PC-9 (cell line): ENCODE data around the gene CGGBP1. TPM values are rescaled to one million over a fixed set of nuclear protein-coding genes. Genes with fewer than 3 reads are reported as not detected.

Experiments used
- BruUV-seq: library from RNA; stranded (reverse); fragments of 400-500 nt; replicated peaks from 2 replicates; lab custom pipeline; 2021; lab: Mats Ljungman, UMichigan
- CTCF ChIA-PET: fragments of 300-600 bp; sonication (Branson Sonifier 250); formaldehyde crosslinking; loops from one replicate; lab custom pipeline; 2022; ENCODE audit warnings: antibody characterized with exemption; lab: Charles Lee
- POLR2A ChIA-PET: fragments of 300-600 bp; sonication (Branson Sonifier 250); formaldehyde crosslinking; loops from one replicate; lab custom pipeline; 2022; ENCODE audit warnings: antibody characterized with exemption; ENCODE audit not compliant: unreplicated experiment; lab: Charles Lee
- DNase-seq, 2 experiments: peaks; one replicate each; pipeline versions ENCODE4 v3.0.0 to v3.0.0-alpha.2; 2015 to 2022; ENCODE audit warnings: mixed read lengths in 1 of 2
- H2AFZ ChIP-seq: fragments of 200-600 bp; sonication (generic); 2 replicates; pipeline ENCODE4 v1.8.1; 2017; ENCODE audit warnings: antibody characterized with exemption
- H3F3A ChIP-seq: fragments of 200-600 bp; sonication (generic); 2 replicates; pipeline ENCODE4 v1.8.1; 2017; ENCODE audit warnings: antibody characterized with exemption, mild to moderate bottlenecking, low read depth; ENCODE audit not compliant: insufficient read depth
- H3K27ac ChIP-seq: fragments of 200-600 bp; sonication (generic); 2 replicates; pipeline ENCODE4 v1.6.1; 2016; ENCODE audit warnings: mixed run types
- H3K27me3 ChIP-seq: fragments of 200-600 bp; sonication (generic); 2 replicates; pipeline ENCODE4 v1.6.1; 2016; ENCODE audit warnings: low read depth, mixed run types; ENCODE audit not compliant: insufficient read depth
- H3K36me3 ChIP-seq: fragments of 200-600 bp; sonication (generic); 2 replicates; pipeline ENCODE4 v1.6.1; 2016; ENCODE audit warnings: low read depth, mixed run types
- H3K4me1 ChIP-seq: fragments of 200-600 bp; sonication (generic); replicated peaks from 2 replicates; pipeline ENCODE4 v1.6.1; 2016; ENCODE audit warnings: mixed run types; ENCODE audit not compliant: insufficient read depth
- H3K4me2 ChIP-seq: fragments of 200-600 bp; sonication (generic); 2 replicates; pipeline ENCODE4 v1.6.1; 2017; ENCODE audit warnings: mixed run types
- H3K4me3 ChIP-seq: fragments of 200-600 bp; sonication (generic); 2 replicates; pipeline ENCODE4 v1.6.1; 2016; ENCODE audit warnings: mixed run types
- H3K79me2 ChIP-seq: fragments of 200-600 bp; sonication (generic); 2 replicates; pipeline ENCODE4 v1.6.1; 2017; ENCODE audit warnings: low read depth, mixed run types
- H3K9me2 ChIP-seq: fragments of 200-600 bp; sonication (generic); 2 replicates; pipeline ENCODE4 v1.8.1; 2017; ENCODE audit warnings: mild to moderate bottlenecking; ENCODE audit not compliant: insufficient read depth
- H3K9me3 ChIP-seq: fragments of 200-600 bp; sonication (generic); 2 replicates; pipeline ENCODE4 v1.8.1; 2016; ENCODE audit warnings: low read depth; ENCODE audit not compliant: insufficient read depth
- H4K20me1 ChIP-seq: fragments of 200-600 bp; sonication (generic); 2 replicates; pipeline ENCODE4 v1.8.1; 2017; ENCODE audit not compliant: insufficient read depth
- EZH2 ChIP-seq: fragments of 200-600 bp; sonication (generic); IDR thresholded peaks from 2 replicates; pipeline ENCODE4 v1.8.0; 2017; ENCODE audit warnings: antibody characterized with exemption, low read depth
- intact Hi-C: fragments of 100-400 bp; cut with micrococcal nuclease; formaldehyde crosslinking; loops from one replicate; pipeline ENCODE4 v1.10.0; 2022; ENCODE audit not compliant: unreplicated experiment
- total RNA-seq: library from RNA; stranded (reverse); gene quantifications from 2 replicates; pipeline ENCODE4 v1.2.3, GENCODE V29; 2021
- TF ChIP-seq, protein P1 (sequence below): fragments of 200-600 bp; sonication (generic); conservative IDR thresholded peaks from 2 replicates; pipeline ENCODE4 v1.6.1; 2017; ENCODE audit warnings: mixed run types, antibody characterized with exemption, mild to moderate bottlenecking, moderate library complexity

CGGBP1 gene
- total RNA-seq, 1 experiment from 2014 or later, result 47.5 TPM

DNA sequence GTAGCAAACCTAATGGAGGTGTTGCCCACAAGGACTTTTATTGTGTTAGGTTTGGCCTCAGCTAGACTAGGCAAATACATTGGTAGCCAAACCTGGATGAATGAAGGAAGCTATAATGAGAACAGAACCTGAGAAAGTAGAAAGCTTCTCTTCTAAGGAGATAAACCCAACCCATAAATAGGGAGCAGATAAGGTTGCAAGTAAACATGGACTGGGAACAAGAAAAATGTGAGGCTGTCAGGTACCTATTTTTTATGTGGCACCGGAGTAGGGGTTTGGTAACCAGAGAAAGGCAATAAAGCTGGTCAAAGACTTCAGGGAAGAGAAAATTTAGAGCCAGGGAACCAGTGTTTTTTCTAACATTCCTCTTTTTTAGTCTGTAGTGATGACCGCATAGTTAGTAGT is 25.3 kb upstream of the CGGBP1 start:
- H3K4me1 ChIP-seq, result no peaks in the 10 kb centered on the region
- no peak for TF ChIP-seq EZH2
- TF ChIP-seq, protein P1, sequence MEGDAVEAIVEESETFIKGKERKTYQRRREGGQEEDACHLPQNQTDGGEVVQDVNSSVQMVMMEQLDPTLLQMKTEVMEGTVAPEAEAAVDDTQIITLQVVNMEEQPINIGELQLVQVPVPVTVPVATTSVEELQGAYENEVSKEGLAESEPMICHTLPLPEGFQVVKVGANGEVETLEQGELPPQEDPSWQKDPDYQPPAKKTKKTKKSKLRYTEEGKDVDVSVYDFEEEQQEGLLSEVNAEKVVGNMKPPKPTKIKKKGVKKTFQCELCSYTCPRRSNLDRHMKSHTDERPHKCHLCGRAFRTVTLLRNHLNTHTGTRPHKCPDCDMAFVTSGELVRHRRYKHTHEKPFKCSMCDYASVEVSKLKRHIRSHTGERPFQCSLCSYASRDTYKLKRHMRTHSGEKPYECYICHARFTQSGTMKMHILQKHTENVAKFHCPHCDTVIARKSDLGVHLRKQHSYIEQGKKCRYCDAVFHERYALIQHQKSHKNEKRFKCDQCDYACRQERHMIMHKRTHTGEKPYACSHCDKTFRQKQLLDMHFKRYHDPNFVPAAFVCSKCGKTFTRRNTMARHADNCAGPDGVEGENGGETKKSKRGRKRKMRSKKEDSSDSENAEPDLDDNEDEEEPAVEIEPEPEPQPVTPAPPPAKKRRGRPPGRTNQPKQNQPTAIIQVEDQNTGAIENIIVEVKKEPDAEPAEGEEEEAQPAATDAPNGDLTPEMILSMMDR, result no peak
- no peak overlapping the region for H3K4me2 ChIP-seq
- no peaks in the 10 kb centered on the region for H3K9me3 ChIP-seq
- peaks cover 7% of the 10 kb centered on the region; the same call in 1 of the 2 replicates for H3K79me2 ChIP-seq
- no peak overlapping the region for H3K4me3 ChIP-seq
- no peaks in the 10 kb centered on the region for H3F3A ChIP-seq
- intact Hi-C loops, result no loop called here
- BruUV-seq, result no TSS peak
- H2AFZ ChIP-seq, result no peak overlapping the region
- H3K36me3 ChIP-seq, result peaks cover 3% of the 10 kb centered on the region; the same call in 1 of the 2 replicates
- ChIA-PET CTCF (no interaction called here), POLR2A (no interaction called here)
- no peaks in the 10 kb centered on the region; the same call in 1 of the 2 replicates for H3K9me2 ChIP-seq
- no peak overlapping the region for H3K27ac ChIP-seq
- DNase-seq, result no peak
- no peaks in the 10 kb centered on the region for H4K20me1 ChIP-seq
- H3K27me3 ChIP-seq, result no peaks in the 10 kb centered on the region

DNA sequence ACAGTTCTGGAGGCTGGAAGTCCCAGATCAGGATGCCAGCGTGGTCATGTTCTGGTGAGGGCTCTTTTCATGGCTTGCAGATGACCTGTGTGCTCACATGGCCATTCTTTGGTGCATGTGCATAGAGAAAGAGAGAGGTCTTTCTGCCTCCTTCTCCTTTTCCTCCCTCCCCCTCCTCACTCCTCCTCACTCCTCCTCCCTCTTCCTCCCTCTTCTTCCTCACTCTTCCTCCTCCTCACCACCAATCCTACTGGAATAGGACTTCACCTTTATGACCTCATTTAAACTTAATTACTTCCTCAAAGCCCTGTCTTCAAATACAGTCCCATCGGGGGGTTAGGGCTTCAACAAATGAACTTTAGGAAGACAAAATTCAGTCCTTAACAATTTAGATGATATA is 24.0 kb upstream of the CGGBP1 start:
- Histone ChIP-seq H3K4me2 (no peak overlapping the region), H3K9me2 (no peaks in the 10 kb centered on the region; the same call in 1 of the 2 replicates), H3F3A (no peaks in the 10 kb centered on the region), H3K36me3 (peaks cover 3% of the 10 kb centered on the region; the same call in 1 of the 2 replicates), H3K4me1 (no peaks in the 10 kb centered on the region), H3K4me3 (no peak overlapping the region), H3K79me2 (peaks cover 12% of the 10 kb centered on the region; the same call in 1 of the 2 replicates), H2AFZ (no peak overlapping the region), H3K9me3 (no peaks in the 10 kb centered on the region), H4K20me1 (no peaks in the 10 kb centered on the region), H3K27me3 (no peaks in the 10 kb centered on the region), H3K27ac (no peak overlapping the region)
- TF ChIP-seq, protein P1, result no peak
- no peak for TF ChIP-seq EZH2
- ChIA-PET POLR2A (no interaction called here), CTCF (no interaction called here)
- BruUV-seq, result no TSS peak
- intact Hi-C loops, result no loop called here
- DNase-seq, result no peak

DNA sequence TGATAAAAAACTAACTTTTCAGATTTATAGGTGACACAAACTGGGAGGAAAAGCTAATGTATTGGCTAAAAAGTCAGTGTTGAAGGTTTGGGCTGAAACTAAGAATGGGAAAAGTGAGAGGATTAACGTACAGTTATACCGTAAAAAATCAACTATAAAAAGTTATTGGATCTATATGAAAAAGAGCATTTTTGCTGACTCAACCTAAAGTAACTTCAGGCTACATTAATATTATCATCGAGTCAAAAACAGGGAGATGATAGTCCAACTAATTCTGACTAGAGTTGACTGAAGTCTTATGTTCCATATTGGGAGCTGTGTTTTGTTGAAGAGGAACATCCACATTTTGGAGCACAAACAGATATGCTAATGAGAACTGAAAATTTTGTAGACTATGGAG is 20.1 kb upstream of the CGGBP1 start:
- H3K4me1 ChIP-seq, result no peaks in the 10 kb centered on the region
- H3K4me3 ChIP-seq, result no peak overlapping the region
- ChIA-PET POLR2A (no interaction called here), CTCF (no interaction called here)
- TF ChIP-seq, protein P1, result no peak
- TF ChIP-seq EZH2, result no peak
- H3K4me2 ChIP-seq, result no peak overlapping the region
- no peak overlapping the region for H3K27ac ChIP-seq
- H3K9me3 ChIP-seq, result no peaks in the 10 kb centered on the region
- H3F3A ChIP-seq, result no peaks in the 10 kb centered on the region
- H3K79me2 ChIP-seq, result peaks cover 11% of the 10 kb centered on the region; the same call in 1 of the 2 replicates
- DNase-seq, result no peak
- H3K36me3 ChIP-seq, result no peaks in the 10 kb centered on the region; the same call in 1 of the 2 replicates
- H4K20me1 ChIP-seq, result no peaks in the 10 kb centered on the region
- intact Hi-C loops, result no loop called here
- BruUV-seq, result no TSS peak
- no peaks in the 10 kb centered on the region for H3K9me2 ChIP-seq
- no peaks in the 10 kb centered on the region for H3K27me3 ChIP-seq
- no peak overlapping the region for H2AFZ ChIP-seq
